Skeletal muscle satellite cell (primary cell): ENCODE measurements around the gene IGSF5.

ENCODE experiments used
- H3K27me3 ChIP-seq: 2 replicates; pipeline ENCODE4 v1.7.0; 2013; ENCODE audit warnings: low read length; ENCODE audit not compliant: control insufficient read depth, insufficient read depth
- H3K36me3 ChIP-seq: 2 replicates; pipeline ENCODE4 v1.7.0; 2013; ENCODE audit warnings: mild to moderate bottlenecking, control low read depth, low read length; ENCODE audit not compliant: insufficient read depth
- H3K4me1 ChIP-seq: 2 replicates; pipeline ENCODE4 v1.7.0; 2013; ENCODE audit warnings: low read length; ENCODE audit not compliant: control insufficient read depth, insufficient read depth
- H3K4me2 ChIP-seq: 2 replicates; pipeline ENCODE4 v1.7.0; 2013; ENCODE audit warnings: mild to moderate bottlenecking, low read length
- H3K4me3 ChIP-seq: 2 replicates; pipeline ENCODE4 v1.7.0; 2013; ENCODE audit warnings: low read length
- H3K9ac ChIP-seq: 2 replicates; pipeline ENCODE4 v1.7.0; 2013; ENCODE audit warnings: mild to moderate bottlenecking, low read depth, low read length, moderate library complexity
- H3K9me3 ChIP-seq: replicated peaks from 2 replicates; pipeline ENCODE4 v1.7.0; 2013; ENCODE audit warnings: mild to moderate bottlenecking, control low read depth, low read length

The IGSF5 gene

GRCh38 chr21:39796466-39796865 is 51.5 kb downstream of the IGSF5 start:
- Histone ChIP-seq H3K4me2 (no peak overlapping the region), H3K9ac (no peak overlapping the region), H3K9me3 (peaks cover 5% of the 10 kb centered on the region), H3K4me1 (no peaks in the 10 kb centered on the region), H3K4me3 (no peak overlapping the region), H3K36me3 (no peaks in the 10 kb centered on the region), H3K27me3 (no peaks in the 10 kb centered on the region)

- Histone ChIP-seq H3K9me3 (peaks cover 5% of the 10 kb centered on the region), H3K4me1 (no peaks in the 10 kb centered on the region), H3K36me3 (no peaks in the 10 kb centered on the region), H3K9ac (no peak overlapping the region), H3K27me3 (no peaks in the 10 kb centered on the region), H3K4me2 (no peak overlapping the region), H3K4me3 (no peak overlapping the region)
Observed at GRCh38 chr21:39799178-39799577, 54.2 kb downstream of the IGSF5 start.

DNA sequence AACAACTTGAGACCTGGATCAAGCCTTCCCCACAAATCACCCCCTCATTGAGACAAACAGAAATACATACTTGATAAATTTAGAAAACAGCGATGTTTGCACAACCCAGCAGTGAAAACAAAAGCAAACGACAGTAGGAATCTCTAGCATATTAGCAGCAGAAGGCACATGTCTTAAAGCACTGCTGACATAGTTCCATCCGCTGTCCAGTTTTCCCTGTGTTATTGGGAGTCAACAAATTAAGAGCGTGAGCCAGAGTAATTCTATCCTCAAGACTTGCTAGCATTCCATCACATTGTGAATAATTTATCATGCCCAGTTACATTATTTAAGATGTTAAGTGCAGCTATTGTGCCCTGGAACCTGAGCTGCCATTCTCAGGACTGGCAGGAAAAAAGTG is 55.3 kb downstream of the IGSF5 start:
- Histone ChIP-seq H3K9ac (no peak overlapping the region), H3K4me1 (no peaks in the 10 kb centered on the region), H3K4me2 (no peak overlapping the region), H3K4me3 (no peak overlapping the region), H3K27me3 (no peaks in the 10 kb centered on the region), H3K9me3 (peaks cover 5% of the 10 kb centered on the region), H3K36me3 (no peaks in the 10 kb centered on the region)

- Histone ChIP-seq H3K4me2 (no peak overlapping the region), H3K9ac (no peak overlapping the region), H3K36me3 (no peaks in the 10 kb centered on the region), H3K4me3 (no peak overlapping the region), H3K9me3 (peaks cover 5% of the 10 kb centered on the region), H3K4me1 (no peaks in the 10 kb centered on the region), H3K27me3 (no peaks in the 10 kb centered on the region)
Observed at GRCh38 chr21:39802217-39802616, 57.2 kb downstream of the IGSF5 start.

GRCh38 chr21:39803393-39803792 is 58.4 kb downstream of the IGSF5 start:
- no peak overlapping the region for H3K9ac ChIP-seq
- H3K36me3 ChIP-seq: no peaks in the 10 kb centered on the region
- peaks cover 5% of the 10 kb centered on the region for H3K9me3 ChIP-seq
- no peak overlapping the region for H3K4me3 ChIP-seq
- H3K27me3 ChIP-seq: no peaks in the 10 kb centered on the region
- H3K4me1 ChIP-seq: no peaks in the 10 kb centered on the region
- no peak overlapping the region for H3K4me2 ChIP-seq

- Histone ChIP-seq H3K4me1 (no peaks in the 10 kb centered on the region), H3K4me2 (no peak overlapping the region), H3K9me3 (peaks cover under 1% of the 10 kb centered on the region), H3K27me3 (no peaks in the 10 kb centered on the region), H3K9ac (no peak overlapping the region), H3K4me3 (no peak overlapping the region), H3K36me3 (no peaks in the 10 kb centered on the region)
Observed at GRCh38 chr21:39804240-39804639, 59.3 kb downstream of the IGSF5 start.

GRCh38 chr21:39805983-39806382 is 61.0 kb downstream of the IGSF5 start:
- no peak overlapping the region for H3K9ac ChIP-seq
- no peaks in the 10 kb centered on the region for H3K36me3 ChIP-seq
- H3K4me2 ChIP-seq: no peak overlapping the region
- no peaks in the 10 kb centered on the region for H3K27me3 ChIP-seq
- no peaks in the 10 kb centered on the region for H3K4me1 ChIP-seq
- H3K4me3 ChIP-seq: no peak overlapping the region
- no peaks in the 10 kb centered on the region for H3K9me3 ChIP-seq

DNA sequence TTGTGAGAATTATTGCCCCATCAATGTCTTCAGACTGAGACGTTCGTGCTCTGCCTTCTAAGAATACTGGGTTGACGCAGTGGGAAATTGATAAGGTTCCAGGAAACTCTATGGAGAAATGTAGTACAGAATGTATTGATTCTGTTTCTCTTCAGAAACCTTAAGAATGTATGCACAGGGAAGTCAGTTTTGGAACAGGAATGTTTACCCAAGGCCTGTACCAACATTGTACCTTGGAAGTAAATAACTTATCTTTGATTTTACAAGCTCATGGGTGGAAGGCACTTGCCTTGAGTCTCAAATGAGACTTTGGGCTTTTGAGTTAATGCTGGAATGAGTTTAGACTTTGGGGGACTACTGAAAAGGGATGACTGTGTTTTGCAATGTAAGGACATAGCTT is 62.8 kb downstream of the IGSF5 start:
- H3K9me3 ChIP-seq: no peaks in the 10 kb centered on the region

DNA sequence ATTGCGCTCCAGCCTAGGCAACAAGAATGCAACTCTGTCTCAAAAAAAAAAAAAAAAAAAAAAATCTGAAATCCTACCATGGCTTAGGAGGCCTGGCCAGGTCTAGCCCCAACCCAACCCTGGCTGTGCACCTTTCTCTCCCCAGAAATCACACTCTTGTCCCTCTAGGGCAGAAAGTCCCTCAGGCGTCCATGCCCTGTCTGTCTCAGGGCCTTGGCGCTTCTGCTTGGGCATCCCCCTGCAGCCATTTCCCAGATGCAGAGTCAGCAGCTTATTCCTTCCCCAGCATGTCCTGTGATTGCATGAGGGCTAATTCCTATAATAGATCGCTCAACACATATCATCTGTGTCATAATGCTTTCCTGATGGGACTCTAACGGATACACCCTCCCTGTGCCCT is 65.0 kb downstream of the IGSF5 start:
- no peaks in the 10 kb centered on the region for H3K36me3 ChIP-seq
- H3K9ac ChIP-seq: no peak overlapping the region
- H3K4me3 ChIP-seq: no peak overlapping the region
- H3K4me2 ChIP-seq: no peak overlapping the region
- no peaks in the 10 kb centered on the region for H3K4me1 ChIP-seq
- H3K9me3 ChIP-seq: no peaks in the 10 kb centered on the region
- H3K27me3 ChIP-seq: no peaks in the 10 kb centered on the region

More for the DNA sequence above, 62.8 kb downstream of the IGSF5 start:
- Histone ChIP-seq H3K36me3 (no peaks in the 10 kb centered on the region), H3K4me2 (no peak overlapping the region), H3K27me3 (no peaks in the 10 kb centered on the region), H3K4me3 (no peak overlapping the region), H3K9ac (no peak overlapping the region), H3K4me1 (no peaks in the 10 kb centered on the region)

DNA sequence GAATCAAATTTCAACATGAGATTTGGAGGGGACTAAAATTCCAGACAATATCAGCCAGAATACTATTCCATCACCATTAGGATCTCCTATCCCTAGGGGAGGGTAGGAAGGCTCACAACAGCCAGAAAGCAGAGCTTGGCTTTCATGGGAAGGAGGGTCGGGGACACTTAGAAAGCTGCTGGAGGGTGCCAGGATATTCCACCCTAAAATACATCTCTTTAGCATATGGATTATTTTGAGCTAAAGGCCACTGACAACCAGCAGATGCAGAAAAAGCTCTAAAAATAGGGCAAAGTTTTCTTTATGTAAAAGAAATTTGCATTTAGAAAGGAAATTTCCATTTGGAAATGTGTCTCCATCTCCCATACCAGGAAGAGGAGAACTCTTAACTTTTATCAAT is 68.0 kb downstream of the IGSF5 start:
- Histone ChIP-seq H3K9ac (no peak overlapping the region), H3K4me3 (no peak overlapping the region), H3K4me1 (no peaks in the 10 kb centered on the region), H3K27me3 (no peaks in the 10 kb centered on the region), H3K36me3 (no peaks in the 10 kb centered on the region), H3K9me3 (no peaks in the 10 kb centered on the region), H3K4me2 (no peak overlapping the region)

GRCh38 chr21:39818557-39818956 is 73.6 kb downstream of the IGSF5 start:
- Histone ChIP-seq H3K9ac (no peak overlapping the region), H3K27me3 (no peaks in the 10 kb centered on the region), H3K9me3 (no peaks in the 10 kb centered on the region), H3K4me1 (no peaks in the 10 kb centered on the region), H3K4me3 (no peak overlapping the region), H3K36me3 (no peaks in the 10 kb centered on the region), H3K4me2 (no peak overlapping the region)

DNA sequence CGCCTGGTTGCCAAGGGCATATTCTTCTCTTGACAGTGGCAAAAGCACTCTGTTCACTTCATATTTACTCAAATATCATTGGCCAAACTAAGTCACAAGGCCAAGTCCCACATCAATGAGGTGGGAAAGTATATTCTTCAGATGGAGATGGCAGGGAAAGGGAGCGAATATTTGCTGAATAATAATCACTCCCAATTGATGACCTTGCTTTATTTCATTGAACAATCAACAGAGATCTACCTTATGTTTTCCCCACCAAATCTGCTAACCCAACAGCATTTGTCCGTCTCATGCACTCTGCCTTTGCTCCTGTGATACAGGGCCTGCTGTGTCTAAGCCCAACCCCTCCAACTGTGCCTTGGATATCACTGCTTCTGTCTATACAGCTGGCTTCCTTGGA is 77.1 kb downstream of the IGSF5 start:
- Histone ChIP-seq H3K4me2 (no peak overlapping the region), H3K36me3 (no peaks in the 10 kb centered on the region), H3K27me3 (no peaks in the 10 kb centered on the region), H3K9me3 (no peaks in the 10 kb centered on the region), H3K4me3 (no peak overlapping the region), H3K9ac (no peak overlapping the region), H3K4me1 (no peaks in the 10 kb centered on the region)
